SK-N-SH (cell line): ENCODE results near the gene NR6A1. TPM values are rescaled to one million over a fixed set of nuclear protein-coding genes. Genes with fewer than 3 reads are reported as not detected.
A peak's percentile ranks its signal among the peaks of the same experiment; 100 is the strongest.

Source experiments
- CTCF ChIA-PET: fragments of 300-600, 350-600 bp; formaldehyde crosslinking; extraction: SDS; loops from one replicate; lab custom pipeline; 2021; lab: Yijun Ruan, JAX
- POLR2A ChIA-PET: fragments of 350-600 bp; sonication (Branson Sonifier 250); formaldehyde crosslinking; extraction: SDS; loops from one replicate; lab custom pipeline; 2020; ENCODE audit warnings: antibody characterized with exemption, inconsistent platforms; lab: Yijun Ruan, JAX
- DNase-seq: peaks from one replicate; pipeline ENCODE4 v3.0.0; 2012
- H2AFZ ChIP-seq: fragments of 200-600 bp; sonication (generic); 2 replicates; pipeline ENCODE4 v1.8.1; 2016; ENCODE audit warnings: antibody characterized with exemption, mild to moderate bottlenecking, low read depth
- H3F3A ChIP-seq: fragments of 200-600 bp; sonication (generic); replicated peaks from 2 replicates; pipeline ENCODE3; 2016; ENCODE audit warnings: antibody characterized with exemption, mild to moderate bottlenecking; ENCODE audit not compliant: insufficient read depth
- H3K27ac ChIP-seq, 2 experiments: fragments of 200-500 bp in 1 of 2; fragments of 200-600 bp in 1 of 2; sonication (Bioruptor generic) in 1 of 2; sonication (generic), shearing (Covaris generic) in 1 of 2; 2 replicates each; pipeline versions ENCODE4 v1.5.1 to v1.6.1; 2014 to 2016; ENCODE audit warnings: low read depth in 2 of 2, inconsistent platforms in 1 of 2, low read length in 1 of 2, mild to moderate bottlenecking in 1 of 2, mixed read lengths in 1 of 2
- H3K27me3 ChIP-seq: fragments of 200-600 bp; sonication (generic), shearing (Covaris generic); 2 replicates; pipeline ENCODE4 v1.6.1; 2016; ENCODE audit warnings: mixed run types; ENCODE audit not compliant: insufficient read depth
- H3K36me3 ChIP-seq, 2 experiments: fragments of 200-500 bp in 1 of 2; fragments of 200-600 bp in 1 of 2; sonication (Bioruptor generic) in 1 of 2; sonication (generic) in 1 of 2; replicated peaks in 1 of 2; 2 replicates each; pipeline versions ENCODE3 to v1.5.1; 2014 to 2016; ENCODE audit warnings: low read length in 1 of 2, mild to moderate bottlenecking in 1 of 2; ENCODE audit not compliant: insufficient read depth in 2 of 2, control insufficient read depth in 1 of 2
- H3K4me1 ChIP-seq, 2 experiments: fragments of 200-500 bp in 1 of 2; fragments of 200-600 bp in 1 of 2; sonication (Bioruptor generic) in 1 of 2; sonication (generic), shearing (Covaris generic) in 1 of 2; 2 replicates each; pipeline versions ENCODE4 v1.5.1 to v1.6.1; 2014 to 2016; ENCODE audit warnings: low read depth in 1 of 2, low read length in 1 of 2, mixed run types in 1 of 2; ENCODE audit not compliant: insufficient read depth in 2 of 2, control insufficient read depth in 1 of 2
- H3K4me2 ChIP-seq: fragments of 200-600 bp; sonication (generic), shearing (Covaris generic); 2 replicates; pipeline ENCODE4 v1.6.1; 2017; ENCODE audit warnings: mixed run types
- H3K4me3 ChIP-seq, 2 experiments: fragments of 200-500 bp in 1 of 2; fragments of 200-600 bp in 1 of 2; sonication (Bioruptor generic) in 1 of 2; sonication (generic), shearing (Covaris generic) in 1 of 2; 2 replicates each; pipeline versions ENCODE4 v1.5.1 to v1.8.1; 2014 to 2016; ENCODE audit warnings: low read depth in 2 of 2, inconsistent platforms in 1 of 2, low read length in 1 of 2, mild to moderate bottlenecking in 1 of 2, mixed read lengths in 1 of 2, moderate library complexity in 1 of 2
- H3K79me2 ChIP-seq: fragments of 200-600 bp; sonication (generic); 2 replicates; pipeline ENCODE4 v1.8.1; 2017; ENCODE audit warnings: mild to moderate bottlenecking; ENCODE audit not compliant: insufficient read depth
- H3K9ac ChIP-seq: fragments of 200-600 bp; sonication (generic); 2 replicates; pipeline ENCODE4 v1.6.1; 2017; ENCODE audit warnings: mixed run types
- H3K9me2 ChIP-seq: fragments of 200-600 bp; sonication (generic); 2 replicates; pipeline ENCODE4 v1.6.1; 2017; ENCODE audit warnings: mixed run types
- H3K9me3 ChIP-seq: fragments of 200-600 bp; sonication (generic); 2 replicates; pipeline ENCODE4 v1.6.1; 2017; ENCODE audit warnings: mixed run types, mild to moderate bottlenecking, moderate library complexity
- H4K20me1 ChIP-seq: fragments of 200-600 bp; sonication (generic); 2 replicates; pipeline ENCODE4 v1.6.1; 2017; ENCODE audit warnings: mild to moderate bottlenecking, mixed run types; ENCODE audit not compliant: insufficient read depth
- CHD2 ChIP-seq: fragments of 150-350 bp; IDR thresholded peaks from 2 replicates; pipeline ENCODE4 v1.6.1; 2018; ENCODE audit warnings: low read length; ENCODE audit not compliant: partially characterized antibody
- ELF1 ChIP-seq: IDR thresholded peaks from 2 replicates; pipeline ENCODE4 v1.4.0; 2012
- EP300 ChIP-seq, 2 experiments: IDR thresholded peaks; 2 replicates each; pipeline versions ENCODE4 v1.4.0 to v1.6.1; 2012; ENCODE audit warnings: borderline replicate concordance in 1 of 2, low read depth in 1 of 2, low read length in 1 of 2
- EZH2phosphoT487 ChIP-seq: fragments of 200-600 bp; sonication (generic); IDR thresholded peaks from 2 replicates; pipeline ENCODE4 v1.6.1; 2017; ENCODE audit warnings: low read depth, mixed run types, mild to moderate bottlenecking, antibody characterized with exemption, moderate library complexity, borderline replicate concordance
- FOSL2 ChIP-seq: IDR thresholded peaks from 2 replicates; pipeline ENCODE4 v1.4.0; 2012; ENCODE audit warnings: low read depth, mild to moderate bottlenecking, moderate library complexity, borderline replicate concordance
- GABPA ChIP-seq: IDR thresholded peaks from 2 replicates; pipeline ENCODE4 v1.4.0; 2012; ENCODE audit warnings: low read depth, mild to moderate bottlenecking
- NFIC ChIP-seq: IDR thresholded peaks from 2 replicates; pipeline ENCODE4 v1.4.0; 2012; ENCODE audit warnings: borderline replicate concordance
- NRF1 ChIP-seq: IDR thresholded peaks from 2 replicates; pipeline ENCODE4 v1.6.1; 2012; ENCODE audit warnings: low read depth, mild to moderate bottlenecking, low read length
- POLR2AphosphoS5 ChIP-seq: IDR thresholded peaks from 2 replicates; pipeline ENCODE4 v1.6.1; 2012; ENCODE audit warnings: low read depth, low read length
- RFX5 ChIP-seq: IDR thresholded peaks from 2 replicates; pipeline ENCODE4 v1.6.1; 2012; ENCODE audit warnings: mild to moderate bottlenecking, improper control_type of control experiment, low read length
- SIN3A ChIP-seq: IDR thresholded peaks from 2 replicates; pipeline ENCODE4 v1.6.1; 2012; ENCODE audit warnings: low read depth, mild to moderate bottlenecking, low read length, moderate library complexity, borderline replicate concordance
- SMC3 ChIP-seq: IDR thresholded peaks from 2 replicates; pipeline ENCODE4 v1.6.1; 2012; ENCODE audit warnings: low read depth, low read length, improper control_type of control experiment
- TAF1 ChIP-seq: IDR thresholded peaks from 2 replicates; pipeline ENCODE4 v1.6.1; 2012; ENCODE audit warnings: low read depth, mild to moderate bottlenecking, low read length, moderate library complexity, borderline replicate concordance
- YY1 ChIP-seq: IDR thresholded peaks from 2 replicates; pipeline ENCODE4 v1.4.0; 2012; ENCODE audit warnings: low read depth, mild to moderate bottlenecking
- WGBS: methylation state at CpG from one replicate; pipeline ENCODE4 v1.1.6; 2017; ENCODE audit warnings: low lambda C conversion rate; 5-methylcytosine and 5-hydroxymethylcytosine counted together
- polyA plus RNA-seq, 3 experiments: library from polyadenylated mRNA; depleted of rRNA; stranded (reverse); fragments of >200 nt; gene quantifications; 2 replicates each; pipeline ENCODE4 v1.2.3, GENCODE V29; 2012
- TF ChIP-seq, protein P1 (sequence below): IDR thresholded peaks from 2 replicates; pipeline ENCODE4; 2012
- TF ChIP-seq, protein P2 (sequence below): fragments of 200-600 bp; sonication (generic); IDR thresholded peaks from 2 replicates; pipeline ENCODE4 v1.6.1; 2017; ENCODE audit warnings: antibody characterized with exemption, mild to moderate bottlenecking, moderate library complexity
- TF ChIP-seq, protein P3 (sequence below): IDR thresholded peaks from 2 replicates; pipeline ENCODE4 v1.6.1; 2012; ENCODE audit warnings: mild to moderate bottlenecking, low read depth, low read length, moderate library complexity
- TF ChIP-seq, protein P4 (sequence below): fragments of 150-350 bp; IDR thresholded peaks from 2 replicates; pipeline ENCODE4 v1.6.1; 2016; ENCODE audit warnings: mild to moderate bottlenecking, low read depth, low read length

NR6A1 gene
- polyA plus RNA-seq, 1 of the 3 experiments (the other 2 are of a cell fraction) = 1.2 TPM

DNA sequence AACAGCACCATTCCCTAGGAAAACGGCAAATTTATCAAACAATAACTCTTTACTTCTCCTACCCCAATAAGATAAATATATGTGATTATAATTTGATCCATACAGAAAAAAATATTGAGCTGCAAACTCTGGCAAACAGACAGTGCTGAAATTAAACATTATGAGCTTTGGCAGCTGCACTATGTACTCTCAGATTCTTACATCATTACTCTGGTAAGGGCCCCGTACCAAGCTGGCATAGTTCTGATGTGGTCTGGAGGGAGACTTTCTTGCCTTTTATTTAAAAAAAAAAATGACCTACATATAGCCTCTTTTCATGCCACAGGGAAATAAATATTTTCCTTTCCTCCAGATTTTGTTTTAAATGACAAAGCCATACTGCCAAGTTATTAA, 95.0 kb downstream of the NR6A1 start:
- Histone ChIP-seq H2AFZ (no peak overlapping the region), H3K9ac (no peak overlapping the region), H3F3A (peaks cover 6% of the 10 kb centered on the region), H3K79me2 (peaks cover 94% of the 10 kb centered on the region), H4K20me1 (peaks cover 31% of the 10 kb centered on the region), H3K4me3 (no peak overlapping the region), H3K27me3 (no peaks in the 10 kb centered on the region), H3K4me1 (peaks cover 0 to 9% of the 10 kb centered on the region in 2 experiments; a peak in 3 of 4 replicates), H3K9me3 (no peaks in the 10 kb centered on the region), H3K4me2 (no peak overlapping the region), H3K36me3 (peaks cover 7 to 27% of the 10 kb centered on the region in 2 experiments), H3K9me2 (no peaks in the 10 kb centered on the region), H3K27ac (no peak overlapping the region)
- POLR2A ChIA-PET = interaction anchor here (0.7 kb wide), 2 partner anchors 52 to 505 kb away, joined by 4 to 6 read pairs; no protein-coding TSS in a partner anchor
- TF ChIP-seq GABPA (no peak), NFIC (peak; percentile 5; the same call in 1 of the 2 replicates)
- DNase-seq = no peak
- CTCF ChIA-PET = interaction anchor here (1.2 to 2.1 kb wide), 3 partner anchors 15 to 88 kb away, joined by 3 to 7 read pairs (median 6); no protein-coding TSS in a partner anchor
- 71% methylated on average over 2 of the region's 2 CpGs for WGBS

DNA sequence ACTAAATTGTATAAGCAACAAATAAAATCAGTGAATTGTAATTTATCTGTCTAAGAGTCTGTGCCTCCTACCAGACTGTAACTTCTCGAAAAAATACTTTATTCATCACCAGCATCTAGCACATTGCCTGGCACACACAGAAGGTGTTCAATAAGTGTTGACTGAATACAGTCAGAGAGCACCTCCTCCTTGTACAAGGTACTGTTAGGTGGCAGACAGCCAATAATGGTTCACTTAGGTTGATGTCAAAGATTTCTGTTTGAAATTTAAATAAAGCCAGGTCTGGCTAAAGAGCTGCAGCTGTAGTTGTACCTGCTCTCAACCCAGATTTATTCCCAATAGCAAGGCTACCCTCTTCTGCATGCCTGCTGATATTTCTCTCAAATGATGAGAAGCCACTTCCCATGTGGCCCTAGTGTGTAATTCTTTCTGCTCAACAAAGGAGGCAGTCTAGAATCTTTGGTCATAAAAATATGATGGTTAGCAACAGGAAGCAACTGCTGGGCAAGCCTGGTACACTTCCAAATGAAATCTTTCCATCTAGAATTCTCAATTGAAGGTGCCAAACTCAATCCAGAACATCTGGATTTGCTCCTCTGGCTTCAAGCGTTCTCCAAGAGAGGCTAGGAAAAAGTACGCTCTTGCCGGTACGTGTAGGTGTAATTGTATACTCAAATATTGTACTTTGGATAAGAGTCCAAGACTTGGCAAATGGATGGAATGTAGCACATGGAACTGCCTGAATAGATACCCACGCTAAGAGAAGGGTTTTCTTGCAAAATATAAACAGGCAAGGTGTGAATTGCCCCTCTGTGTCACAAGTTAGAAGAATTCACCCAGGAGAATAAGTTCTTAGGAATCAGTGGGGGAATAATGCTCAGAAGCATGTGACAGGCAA, 95.6 kb downstream of the NR6A1 start:
- no peak overlapping the region for H3K4me2 ChIP-seq
- H3K4me1 ChIP-seq = peaks cover 0 to 9% of the 10 kb centered on the region in 2 experiments; a peak in 3 of 4 replicates
- DNase-seq = no peak
- no peaks in the 10 kb centered on the region for H3K9me2 ChIP-seq
- no peak overlapping the region for H3K4me3 ChIP-seq
- peaks cover 7 to 27% of the 10 kb centered on the region in 2 experiments for H3K36me3 ChIP-seq
- peaks cover 94% of the 10 kb centered on the region for H3K79me2 ChIP-seq
- H2AFZ ChIP-seq = no peak overlapping the region
- H3K27ac ChIP-seq = peak overlapping the region in 1 of 2 experiments; percentile 18; a peak in 1 of 4 replicates
- no peaks in the 10 kb centered on the region for H3K9me3 ChIP-seq
- H3K9ac ChIP-seq = no peak overlapping the region
- POLR2A ChIA-PET = no interaction called here
- peaks cover 26% of the 10 kb centered on the region for H4K20me1 ChIP-seq
- H3F3A ChIP-seq = peaks cover 10% of the 10 kb centered on the region
- WGBS = 88% methylated on average over 6 of the region's 6 CpGs
- CTCF ChIA-PET = interaction anchor here (1.5 to 2.2 kb wide), 3 partner anchors 14 to 59 kb away, joined by 6 to 8 read pairs (median 7); no protein-coding TSS in a partner anchor
- H3K27me3 ChIP-seq = no peaks in the 10 kb centered on the region
- TF ChIP-seq GABPA = no peak
- TF ChIP-seq RFX5 = no peak
- no peak for TF ChIP-seq YY1
- no peak for TF ChIP-seq NRF1
- TF ChIP-seq FOSL2 = no peak
- TF ChIP-seq, protein P1, sequence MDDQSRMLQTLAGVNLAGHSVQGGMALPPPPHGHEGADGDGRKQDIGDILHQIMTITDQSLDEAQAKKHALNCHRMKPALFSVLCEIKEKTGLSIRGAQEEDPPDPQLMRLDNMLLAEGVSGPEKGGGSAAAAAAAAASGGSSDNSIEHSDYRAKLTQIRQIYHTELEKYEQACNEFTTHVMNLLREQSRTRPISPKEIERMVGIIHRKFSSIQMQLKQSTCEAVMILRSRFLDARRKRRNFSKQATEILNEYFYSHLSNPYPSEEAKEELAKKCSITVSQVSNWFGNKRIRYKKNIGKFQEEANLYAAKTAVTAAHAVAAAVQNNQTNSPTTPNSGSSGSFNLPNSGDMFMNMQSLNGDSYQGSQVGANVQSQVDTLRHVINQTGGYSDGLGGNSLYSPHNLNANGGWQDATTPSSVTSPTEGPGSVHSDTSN = no peak
- TF ChIP-seq, protein P2, sequence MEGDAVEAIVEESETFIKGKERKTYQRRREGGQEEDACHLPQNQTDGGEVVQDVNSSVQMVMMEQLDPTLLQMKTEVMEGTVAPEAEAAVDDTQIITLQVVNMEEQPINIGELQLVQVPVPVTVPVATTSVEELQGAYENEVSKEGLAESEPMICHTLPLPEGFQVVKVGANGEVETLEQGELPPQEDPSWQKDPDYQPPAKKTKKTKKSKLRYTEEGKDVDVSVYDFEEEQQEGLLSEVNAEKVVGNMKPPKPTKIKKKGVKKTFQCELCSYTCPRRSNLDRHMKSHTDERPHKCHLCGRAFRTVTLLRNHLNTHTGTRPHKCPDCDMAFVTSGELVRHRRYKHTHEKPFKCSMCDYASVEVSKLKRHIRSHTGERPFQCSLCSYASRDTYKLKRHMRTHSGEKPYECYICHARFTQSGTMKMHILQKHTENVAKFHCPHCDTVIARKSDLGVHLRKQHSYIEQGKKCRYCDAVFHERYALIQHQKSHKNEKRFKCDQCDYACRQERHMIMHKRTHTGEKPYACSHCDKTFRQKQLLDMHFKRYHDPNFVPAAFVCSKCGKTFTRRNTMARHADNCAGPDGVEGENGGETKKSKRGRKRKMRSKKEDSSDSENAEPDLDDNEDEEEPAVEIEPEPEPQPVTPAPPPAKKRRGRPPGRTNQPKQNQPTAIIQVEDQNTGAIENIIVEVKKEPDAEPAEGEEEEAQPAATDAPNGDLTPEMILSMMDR = no peak; the same call in 1 of the 2 replicates
- TF ChIP-seq EZH2phosphoT487 = no peak
- TF ChIP-seq POLR2AphosphoS5 = no peak
- TF ChIP-seq, protein P3, sequence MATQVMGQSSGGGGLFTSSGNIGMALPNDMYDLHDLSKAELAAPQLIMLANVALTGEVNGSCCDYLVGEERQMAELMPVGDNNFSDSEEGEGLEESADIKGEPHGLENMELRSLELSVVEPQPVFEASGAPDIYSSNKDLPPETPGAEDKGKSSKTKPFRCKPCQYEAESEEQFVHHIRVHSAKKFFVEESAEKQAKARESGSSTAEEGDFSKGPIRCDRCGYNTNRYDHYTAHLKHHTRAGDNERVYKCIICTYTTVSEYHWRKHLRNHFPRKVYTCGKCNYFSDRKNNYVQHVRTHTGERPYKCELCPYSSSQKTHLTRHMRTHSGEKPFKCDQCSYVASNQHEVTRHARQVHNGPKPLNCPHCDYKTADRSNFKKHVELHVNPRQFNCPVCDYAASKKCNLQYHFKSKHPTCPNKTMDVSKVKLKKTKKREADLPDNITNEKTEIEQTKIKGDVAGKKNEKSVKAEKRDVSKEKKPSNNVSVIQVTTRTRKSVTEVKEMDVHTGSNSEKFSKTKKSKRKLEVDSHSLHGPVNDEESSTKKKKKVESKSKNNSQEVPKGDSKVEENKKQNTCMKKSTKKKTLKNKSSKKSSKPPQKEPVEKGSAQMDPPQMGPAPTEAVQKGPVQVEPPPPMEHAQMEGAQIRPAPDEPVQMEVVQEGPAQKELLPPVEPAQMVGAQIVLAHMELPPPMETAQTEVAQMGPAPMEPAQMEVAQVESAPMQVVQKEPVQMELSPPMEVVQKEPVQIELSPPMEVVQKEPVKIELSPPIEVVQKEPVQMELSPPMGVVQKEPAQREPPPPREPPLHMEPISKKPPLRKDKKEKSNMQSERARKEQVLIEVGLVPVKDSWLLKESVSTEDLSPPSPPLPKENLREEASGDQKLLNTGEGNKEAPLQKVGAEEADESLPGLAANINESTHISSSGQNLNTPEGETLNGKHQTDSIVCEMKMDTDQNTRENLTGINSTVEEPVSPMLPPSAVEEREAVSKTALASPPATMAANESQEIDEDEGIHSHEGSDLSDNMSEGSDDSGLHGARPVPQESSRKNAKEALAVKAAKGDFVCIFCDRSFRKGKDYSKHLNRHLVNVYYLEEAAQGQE = no peak
- TF ChIP-seq EP300 (IDR thresholded peaks at IDR 0.05; ENCODE audit: borderline replicate concordance in 1 of 2, low read depth in 1 of 2, low read length in 1 of 2) = no peak
- TF ChIP-seq SIN3A = no peak
- TF ChIP-seq, protein P4, sequence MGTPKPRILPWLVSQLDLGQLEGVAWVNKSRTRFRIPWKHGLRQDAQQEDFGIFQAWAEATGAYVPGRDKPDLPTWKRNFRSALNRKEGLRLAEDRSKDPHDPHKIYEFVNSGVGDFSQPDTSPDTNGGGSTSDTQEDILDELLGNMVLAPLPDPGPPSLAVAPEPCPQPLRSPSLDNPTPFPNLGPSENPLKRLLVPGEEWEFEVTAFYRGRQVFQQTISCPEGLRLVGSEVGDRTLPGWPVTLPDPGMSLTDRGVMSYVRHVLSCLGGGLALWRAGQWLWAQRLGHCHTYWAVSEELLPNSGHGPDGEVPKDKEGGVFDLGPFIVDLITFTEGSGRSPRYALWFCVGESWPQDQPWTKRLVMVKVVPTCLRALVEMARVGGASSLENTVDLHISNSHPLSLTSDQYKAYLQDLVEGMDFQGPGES = no peak
- no peak for TF ChIP-seq SMC3
- no peak for TF ChIP-seq ELF1
- no peak for TF ChIP-seq TAF1
- TF ChIP-seq CHD2 = no peak
